ENCODE results near the gene IFIH1.

Gene IFIH1

GRCh38 chr2:162318328-162319180 is at the start of gene IFIH1:
Gene IFIH1, minus strand, starts transcription at chr2:162318684. Its CDS starts 377 bp downstream, at chr2:162318307.
- intact Hi-C loops (cut with DNase I) = no loop called here

GRCh38 chr2:162365392-162365791 is 46.9 kb upstream of the IFIH1 start:
- DNase-seq = no peak
- intact Hi-C loops (cut with DNase I) = no loop called here

More at GRCh38 chr2:162318328-162319180, at the start of gene IFIH1:
- DNase-seq = peak in 8 of 10 donors; percentile 51 to 90 (median 58)

GRCh38 chr2:162344617-162344950 is 26.1 kb upstream of the IFIH1 start:
- peak in 3 of 10 donors; percentile 37 to 66 (median 55) for DNase-seq
- intact Hi-C loops (cut with DNase I) = no loop called here

DNA sequence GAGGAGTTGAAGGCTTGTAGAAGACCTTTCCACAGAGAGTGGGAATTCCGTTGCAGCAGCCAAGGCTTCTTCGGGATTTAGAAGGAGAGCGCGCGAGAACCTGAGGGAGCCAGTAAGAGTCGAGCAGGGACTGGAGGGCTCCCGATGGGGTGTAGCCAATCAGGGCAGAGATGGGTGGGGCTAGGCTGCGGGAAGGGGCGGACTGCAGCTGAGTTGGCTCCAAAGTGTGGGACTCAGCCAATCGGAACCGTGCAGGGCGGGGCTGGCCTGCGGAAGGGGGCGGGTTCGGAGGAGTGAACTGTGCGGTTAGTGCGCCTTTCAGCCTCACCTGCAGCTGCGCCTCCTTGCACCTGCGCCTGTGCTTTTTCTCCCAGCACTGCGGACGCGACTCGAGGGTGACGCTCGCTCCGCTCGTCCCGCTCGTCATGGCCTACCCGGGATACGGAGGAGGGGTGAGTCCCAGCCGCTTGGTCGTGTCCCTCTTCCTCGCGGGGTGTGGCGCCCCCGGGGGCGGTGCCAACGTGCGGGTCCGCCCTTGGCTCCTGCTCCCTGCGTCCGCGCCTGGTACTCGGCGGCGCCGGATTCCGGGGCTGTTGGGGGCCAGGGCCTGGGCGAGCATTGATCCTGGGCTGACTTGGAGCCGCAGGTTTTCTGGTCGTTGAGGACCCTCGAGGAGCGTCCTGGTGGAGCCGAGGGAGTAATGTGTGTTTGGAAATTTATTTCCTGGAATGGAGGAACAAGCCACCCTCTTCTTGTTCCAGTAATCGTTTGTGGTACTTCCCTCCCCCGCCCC is 25.5 kb upstream of the IFIH1 start, which contains the start of gene GCA:
Gene GCA (plus strand): TSS at position 309 of the 793 bp plus-strand sequence. CDS start 117 bp downstream, at position 426.
- intact Hi-C loops (cut with DNase I) = no loop called here
- peak; percentile 98 to 100 (median 98) for DNase-seq

- intact Hi-C loops (cut with DNase I) = no loop called here
- no peak for DNase-seq
Observed at GRCh38 chr2:162343492-162343823, 25.0 kb upstream of the IFIH1 start.

DNA sequence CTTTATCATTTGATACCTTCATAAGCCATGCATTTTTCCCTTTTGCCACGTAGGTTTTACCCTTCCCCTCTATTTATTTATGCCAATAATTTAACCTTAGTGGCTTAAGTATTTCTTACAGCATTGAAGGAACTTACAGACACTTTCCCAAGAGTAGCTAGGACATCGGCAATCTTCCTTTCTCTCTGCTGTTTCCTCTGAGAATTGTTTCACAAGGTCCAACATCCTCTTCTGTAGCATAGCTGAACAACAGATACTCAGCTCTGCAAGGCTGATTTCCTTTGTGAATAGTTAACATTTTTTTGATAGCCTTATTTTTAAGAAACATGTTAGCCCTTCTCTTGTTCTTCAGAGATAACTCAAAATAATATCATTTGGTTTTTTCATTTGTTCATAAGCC is 24.4 kb upstream of the IFIH1 start:
- intact Hi-C loops (cut with DNase I) = no loop called here
- no peak for DNase-seq

- intact Hi-C loops (cut with DNase I) = no loop called here
Observed at GRCh38 chr2:162342321-162342720, 23.8 kb upstream of the IFIH1 start.

GRCh38 chr2:162340822-162341221 is 22.3 kb upstream of the IFIH1 start:
- DNase-seq = no peak
- intact Hi-C loops (cut with DNase I) = no loop called here

More at GRCh38 chr2:162342321-162342720, 23.8 kb upstream of the IFIH1 start:
- DNase-seq = no peak

GRCh38 chr2:162337868-162338267 is 19.4 kb upstream of the IFIH1 start:
- DNase-seq = no peak
- intact Hi-C loops (cut with DNase I) = no loop called here

- intact Hi-C loops (cut with DNase I) = no loop called here
- peak in 6 of 10 donors; percentile 20 to 84 (median 50) for DNase-seq
Observed at GRCh38 chr2:162333968-162334367, 15.5 kb upstream of the IFIH1 start.

DNA sequence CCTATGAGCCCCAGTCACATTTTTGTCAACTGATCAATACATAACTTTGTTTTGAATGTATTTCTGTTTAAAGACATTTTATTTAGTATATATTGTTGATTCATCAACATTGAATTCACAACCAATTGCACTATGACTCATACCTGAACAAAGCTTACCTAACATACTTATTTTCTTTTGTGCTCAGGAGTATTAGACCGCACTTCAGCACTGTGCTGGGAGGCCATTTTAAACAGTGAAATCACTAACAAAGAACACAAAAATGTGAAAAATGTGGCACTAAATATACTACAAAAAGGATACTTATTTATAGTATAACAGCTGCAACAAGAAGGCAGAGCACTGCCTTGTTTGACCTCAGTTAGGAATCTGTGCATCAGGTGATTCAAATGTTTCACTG is 12.4 kb upstream of the IFIH1 start:
- intact Hi-C loops (cut with DNase I) = no loop called here
- no peak for DNase-seq

- intact Hi-C loops (cut with DNase I) = no loop called here
Observed at GRCh38 chr2:162328424-162329157, 10.1 kb upstream of the IFIH1 start.

GRCh38 chr2:162327806-162328205 is 9.3 kb upstream of the IFIH1 start:
- intact Hi-C loops (cut with DNase I) = no loop called here
- peak in 3 of 10 donors; percentile 45 to 75 (median 59) for DNase-seq

More at GRCh38 chr2:162328424-162329157, 10.1 kb upstream of the IFIH1 start:
- DNase-seq = no peak

DNA sequence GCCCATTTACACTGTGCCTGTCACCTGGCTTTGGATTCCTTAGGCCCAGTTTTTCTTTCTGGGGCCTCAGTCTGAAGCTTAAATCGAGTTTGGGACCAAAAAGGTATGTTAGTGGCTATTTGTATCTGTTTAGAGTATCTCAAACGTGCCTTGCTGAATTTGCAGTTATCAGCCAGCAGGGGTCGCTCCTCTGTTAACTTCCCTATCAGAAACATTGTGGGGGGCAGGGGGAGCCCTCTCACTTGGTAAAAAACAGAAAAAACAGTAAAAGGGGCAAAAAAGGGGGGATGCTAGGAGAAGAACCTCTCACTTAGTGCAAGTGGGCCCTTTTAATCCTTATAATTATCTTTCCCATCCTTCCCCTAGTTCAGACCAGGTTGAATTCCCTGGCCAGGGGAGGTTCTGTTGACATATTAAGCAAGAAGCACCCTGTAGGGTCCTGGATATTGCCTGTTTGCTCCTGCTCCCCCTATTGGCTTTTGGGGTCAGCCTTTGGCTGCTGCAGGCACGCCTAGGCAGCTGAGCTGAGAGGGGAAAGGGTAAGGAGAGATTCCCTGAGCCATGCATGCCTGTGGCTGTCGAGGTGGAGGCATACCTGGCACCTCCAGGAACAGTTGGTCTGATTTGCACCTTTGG is 8.8 kb upstream of the IFIH1 start:
- no peak for DNase-seq
- intact Hi-C loops (cut with DNase I) = no loop called here

DNA sequence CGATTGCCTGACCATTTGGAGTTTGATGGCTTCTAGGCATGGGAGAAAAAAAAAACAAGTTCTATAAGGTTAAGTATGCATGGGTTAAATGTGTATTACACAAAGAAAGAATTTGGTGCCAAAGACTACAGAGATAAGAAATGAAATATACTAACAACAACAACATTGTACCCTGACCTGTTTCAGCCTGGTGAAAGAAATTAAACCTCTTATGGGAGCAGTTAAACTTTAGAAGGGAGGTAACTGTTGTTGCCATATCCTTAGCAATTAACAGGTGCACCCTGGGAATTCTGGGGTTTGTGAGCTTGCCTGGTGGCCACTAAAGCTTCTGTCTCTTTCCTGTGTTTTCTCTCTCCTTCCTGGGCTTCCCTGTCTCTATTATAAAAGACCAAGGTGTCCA is 6.5 kb upstream of the IFIH1 start:
- intact Hi-C loops (cut with DNase I) = no loop called here
- no peak for DNase-seq

DNA sequence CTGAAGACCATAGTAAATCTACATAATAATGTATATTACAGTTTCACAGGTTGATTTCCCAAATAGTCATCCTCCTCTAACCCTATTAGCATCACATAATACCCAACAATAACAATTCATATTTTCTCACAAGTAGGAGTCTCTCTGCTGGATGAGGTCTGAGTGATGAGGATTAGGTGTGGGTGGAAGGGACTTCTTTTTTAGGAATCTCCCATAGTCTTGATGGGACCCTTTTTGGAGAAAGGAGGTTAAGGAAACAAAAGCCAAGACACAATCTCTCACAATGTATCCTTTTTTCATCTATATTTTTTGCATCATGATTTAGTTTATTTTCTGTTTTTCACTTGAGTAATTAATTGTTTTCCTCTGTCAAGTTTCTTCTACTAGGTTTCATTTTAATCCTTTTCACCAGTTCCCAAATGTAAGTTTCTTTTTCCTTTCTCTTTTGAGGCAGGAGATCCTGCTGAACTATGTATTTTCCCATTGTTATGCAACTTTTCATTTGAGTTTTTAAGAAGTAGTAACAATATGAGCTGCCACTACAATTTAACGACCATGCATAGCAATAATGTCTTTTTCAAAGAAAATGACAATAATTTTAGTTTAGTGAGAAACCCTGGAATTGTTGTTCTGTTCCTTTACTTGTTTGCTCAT is 2.5 kb upstream of the IFIH1 start:
- DNase-seq = no peak

GRCh38 chr2:162317861-162318327 is 590 bp downstream of the IFIH1 start:
- peak in 2 of 10 donors; percentile 60 to 73 for DNase-seq

More for the DNA sequence above, 2.5 kb upstream of the IFIH1 start:
- intact Hi-C loops (cut with DNase I) = no loop called here

GRCh38 chr2:162317058-162317742 is 1.3 kb downstream of the IFIH1 start:
- intact Hi-C loops (cut with DNase I) = no loop called here
- DNase-seq = no peak

More at GRCh38 chr2:162317861-162318327, 590 bp downstream of the IFIH1 start:
- intact Hi-C loops (cut with DNase I) = no loop called here

DNA sequence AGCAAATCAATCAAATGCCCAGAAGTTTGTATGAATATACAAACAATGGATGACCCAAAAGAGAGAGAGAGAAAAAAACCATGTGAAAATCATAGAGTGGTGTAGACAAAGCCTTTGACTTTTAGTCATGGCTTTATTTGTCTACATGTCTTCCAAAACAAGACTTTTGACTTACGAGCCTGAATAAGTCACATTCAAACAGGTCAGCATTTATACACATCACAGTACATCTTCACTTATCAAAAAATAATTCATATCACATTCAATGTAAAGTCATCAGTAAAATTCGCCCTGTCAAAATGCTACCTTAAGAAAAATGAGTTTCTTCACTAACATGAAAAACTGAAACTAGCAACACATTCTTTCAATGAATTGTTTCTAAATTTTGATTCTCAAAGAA is 1.9 kb downstream of the IFIH1 start:
- intact Hi-C loops (cut with DNase I) = no loop called here
- no peak for DNase-seq
